HG03439 (cell line): ENCODE measurements around the gene LCP2.
A peak's percentile ranks its signal among the peaks of the same experiment; 100 is the strongest.

Source experiments
- ATAC-seq: cut with Tn5 transposase; IDR thresholded peaks from one replicate; pipeline ENCODE4 v1.9.1; 2021; ENCODE audit warnings: mild to moderate bottlenecking, moderate library complexity; ENCODE audit not compliant: unreplicated experiment

Gene LCP2

GRCh38 chr5:170296935-170297588 lies 515 bp downstream of the LCP2 start:
- ATAC-seq, result peak; percentile 46

GRCh38 chr5:170296036-170296934 lies 1.3 kb downstream of the LCP2 start:
- no peak for ATAC-seq

GRCh38 chr5:170294556-170294955 lies 3.0 kb downstream of the LCP2 start:
- no peak for ATAC-seq

- no peak for ATAC-seq
These were observed 3.5 kb downstream of the LCP2 start for GRCh38 chr5:170294057-170294456.

GRCh38 chr5:170293273-170293672 lies 4.3 kb downstream of the LCP2 start:
- ATAC-seq, result peak; percentile 73

GRCh38 chr5:170292179-170293104 lies 5.1 kb downstream of the LCP2 start:
- ATAC-seq, result no peak

GRCh38 chr5:170290498-170290897 lies 7.1 kb downstream of the LCP2 start:
- ATAC-seq, result no peak

GRCh38 chr5:170289764-170290163 lies 7.8 kb downstream of the LCP2 start:
- ATAC-seq, result no peak

- ATAC-seq, result no peak
These were observed 8.5 kb downstream of the LCP2 start for GRCh38 chr5:170289121-170289520.

- no peak for ATAC-seq
These were observed 9.0 kb downstream of the LCP2 start for GRCh38 chr5:170288551-170288950.

GRCh38 chr5:170288151-170288550 lies 9.4 kb downstream of the LCP2 start:
- no peak for ATAC-seq

GRCh38 chr5:170287532-170287931 lies 10.0 kb downstream of the LCP2 start:
- no peak for ATAC-seq

GRCh38 chr5:170286386-170286925 lies 11.1 kb downstream of the LCP2 start:
- ATAC-seq, result no peak

- no peak for ATAC-seq
These were observed 12.4 kb downstream of the LCP2 start for GRCh38 chr5:170285181-170285580.

- no peak for ATAC-seq
These were observed 13.3 kb downstream of the LCP2 start for GRCh38 chr5:170284231-170284630.

- no peak for ATAC-seq
These were observed 14.3 kb downstream of the LCP2 start for GRCh38 chr5:170283296-170283695.

- no peak for ATAC-seq
These were observed 17.5 kb downstream of the LCP2 start for GRCh38 chr5:170280011-170280493.

- ATAC-seq, result no peak
These were observed 18.1 kb downstream of the LCP2 start for GRCh38 chr5:170279459-170279817.

GRCh38 chr5:170278611-170279458 lies 18.7 kb downstream of the LCP2 start:
- peak; percentile 87 for ATAC-seq

- ATAC-seq, result no peak
These were observed 19.7 kb downstream of the LCP2 start for GRCh38 chr5:170277867-170278281.
